ENCODE measurements around the gene UBTD1.

- TF ChIP-seq GATA2 (IDR thresholded peaks at IDR 0.05; ENCODE audit: low read depth, low read length): no peak
- no peak for TF ChIP-seq GATA3 (IDR thresholded peaks at IDR 0.05; ENCODE audit: low read depth, low read length)
Observed at GRCh38 chr10:97590082-97590747, 91.5 kb downstream of the UBTD1 start.

All from SH-SY5Y (cell line).